ENCODE data around the gene SMARCD1.

SMARCD1 gene

GRCh38 chr12:50077099-50077498 is 8.0 kb upstream of the SMARCD1 start:
- TF ChIP-seq CTCF (conservative IDR thresholded peaks at IDR 0.05) (no peak), ZFX (IDR thresholded peaks at IDR 0.05) (no peak)
- no peak overlapping the region for H3K27ac ChIP-seq

GRCh38 chr12:50078281-50078680 is 6.9 kb upstream of the SMARCD1 start:
- H3K27ac ChIP-seq = no peak overlapping the region
- no peak for TF ChIP-seq CTCF (conservative IDR thresholded peaks at IDR 0.05)

GRCh38 chr12:50079771-50080170 is 5.4 kb upstream of the SMARCD1 start:
- H3K27ac ChIP-seq = no peak overlapping the region
- TF ChIP-seq ZFX (IDR thresholded peaks at IDR 0.05) (no peak), CTCF (conservative IDR thresholded peaks at IDR 0.05) (no peak)

- TF ChIP-seq ZFX (IDR thresholded peaks at IDR 0.05) = no peak
- no peak for TF ChIP-seq CTCF (conservative IDR thresholded peaks at IDR 0.05)
- no peak overlapping the region for H3K27ac ChIP-seq
These were observed 3.9 kb upstream of the SMARCD1 start for GRCh38 chr12:50081096-50081808.

- TF ChIP-seq CTCF (conservative IDR thresholded peaks at IDR 0.05) = no peak
- H3K27ac ChIP-seq = no peak overlapping the region
These were observed 2.5 kb upstream of the SMARCD1 start for GRCh38 chr12:50082644-50083043.

GRCh38 chr12:50083301-50083700 is 1.8 kb upstream of the SMARCD1 start:
- H3K27ac ChIP-seq = no peak overlapping the region
- TF ChIP-seq CTCF (conservative IDR thresholded peaks at IDR 0.05) (no peak), ZFX (IDR thresholded peaks at IDR 0.05) (no peak)

- peak overlapping the region; percentile 75 for H3K27ac ChIP-seq
These were observed 750 bp upstream of the SMARCD1 start for GRCh38 chr12:50084409-50084774.

GRCh38 chr12:50085615-50086072 is 502 bp downstream of the SMARCD1 start:
- TF ChIP-seq ZFX (IDR thresholded peaks at IDR 0.05) (0 out of 2 replicates have a peak, but pooled peaks have one; percentile 0), CTCF (conservative IDR thresholded peaks at IDR 0.05) (no peak)
- H3K27ac ChIP-seq = peak overlapping the region; percentile 75

Measured in C4-2B (cell line).